SHP77 treated with DMSO at 0.1 percent for 48 hours (cell line): ENCODE data around the gene INS.

Experiments used
- DNase-seq: peaks from one replicate; lab custom pipeline; 2025; lab: John Stamatoyannopoulos, UW

Gene INS

GRCh38 chr11:2115308-2115707 is 45.7 kb downstream of the INS start:
- no peak for DNase-seq

- DNase-seq, result no peak
Observed at GRCh38 chr11:2114430-2115241, 46.4 kb downstream of the INS start.

GRCh38 chr11:2113776-2114175 is 47.2 kb downstream of the INS start:
- no peak for DNase-seq

GRCh38 chr11:2110521-2110920 is 50.5 kb downstream of the INS start:
- no peak for DNase-seq
